Measurements from ENCODE around the gene CCNG1.

Gene CCNG1

GRCh38 chr5:163402007-163402406 lies 35.4 kb upstream of the CCNG1 start:
- no peak overlapping the region for H3K4me3 ChIP-seq (ENCODE audit: low read length, poor library complexity, severe bottlenecking)
- H3K9me3 ChIP-seq (ENCODE audit: insufficient read depth, low read depth, low read length): no peaks in the 10 kb centered on the region
- no peak for TF ChIP-seq CTCF (conservative IDR thresholded peaks at IDR 0.05; ENCODE audit: low read length)
- TF ChIP-seq EZH2phosphoT487 (IDR thresholded peaks at IDR 0.05; ENCODE audit: borderline replicate concordance): no peak
- no peak overlapping the region for H2AFZ ChIP-seq (ENCODE audit: low read length)
- no peaks in the 10 kb centered on the region for H3K27me3 ChIP-seq (ENCODE audit: insufficient read depth, low read length, poor library complexity, severe bottlenecking)
- H3K4me1 ChIP-seq (ENCODE audit: insufficient read depth, low read length, poor library complexity, severe bottlenecking): no peaks in the 10 kb centered on the region
- no peak overlapping the region for H3K4me2 ChIP-seq (ENCODE audit: low read depth, low read length, poor library complexity, severe bottlenecking)
- no peaks in the 10 kb centered on the region for H3K9me2 ChIP-seq (replicated peaks; ENCODE audit: low read depth, low read length)
- H3K79me2 ChIP-seq (ENCODE audit: insufficient read depth, low read length): no peaks in the 10 kb centered on the region
- no peaks in the 10 kb centered on the region for H3K36me3 ChIP-seq (ENCODE audit: insufficient read depth, low read length)
- H3K9ac ChIP-seq (ENCODE audit: low read depth, low read length, poor library complexity, severe bottlenecking): no peak overlapping the region
- H4K20me1 ChIP-seq (ENCODE audit: insufficient read depth, low read length, poor library complexity, severe bottlenecking): no peaks in the 10 kb centered on the region
- no peaks in the 10 kb centered on the region for H3F3A ChIP-seq (ENCODE audit: low read depth)

- no peaks in the 10 kb centered on the region for H3K4me1 ChIP-seq (ENCODE audit: insufficient read depth, low read length, poor library complexity, severe bottlenecking)
- H3K9ac ChIP-seq (ENCODE audit: low read depth, low read length, poor library complexity, severe bottlenecking): no peak overlapping the region
- H4K20me1 ChIP-seq (ENCODE audit: insufficient read depth, low read length, poor library complexity, severe bottlenecking): no peaks in the 10 kb centered on the region
- no peaks in the 10 kb centered on the region for H3K9me2 ChIP-seq (replicated peaks; ENCODE audit: low read depth, low read length)
- no peaks in the 10 kb centered on the region for H3K79me2 ChIP-seq (ENCODE audit: insufficient read depth, low read length)
- TF ChIP-seq EZH2phosphoT487 (IDR thresholded peaks at IDR 0.05; ENCODE audit: borderline replicate concordance): no peak
- TF ChIP-seq CTCF (conservative IDR thresholded peaks at IDR 0.05; ENCODE audit: low read length): no peak
- no peaks in the 10 kb centered on the region for H3K9me3 ChIP-seq (ENCODE audit: insufficient read depth, low read depth, low read length)
- H3K4me2 ChIP-seq (ENCODE audit: low read depth, low read length, poor library complexity, severe bottlenecking): no peak overlapping the region
- no peaks in the 10 kb centered on the region for H3F3A ChIP-seq (ENCODE audit: low read depth)
- H3K4me3 ChIP-seq (ENCODE audit: low read length, poor library complexity, severe bottlenecking): no peak overlapping the region
- H3K27me3 ChIP-seq (ENCODE audit: insufficient read depth, low read length, poor library complexity, severe bottlenecking): no peaks in the 10 kb centered on the region
- no peak overlapping the region for H2AFZ ChIP-seq (ENCODE audit: low read length)
- H3K36me3 ChIP-seq (ENCODE audit: insufficient read depth, low read length): no peaks in the 10 kb centered on the region
Measured at GRCh38 chr5:163404364-163405173, 32.8 kb upstream of the CCNG1 start.

- Histone ChIP-seq H3K9me2 (replicated peaks; ENCODE audit: low read depth, low read length) (no peaks in the 10 kb centered on the region), H4K20me1 (ENCODE audit: insufficient read depth, low read length, poor library complexity, severe bottlenecking) (no peaks in the 10 kb centered on the region), H3K9ac (ENCODE audit: low read depth, low read length, poor library complexity, severe bottlenecking) (no peak overlapping the region), H3K9me3 (ENCODE audit: insufficient read depth, low read depth, low read length) (no peaks in the 10 kb centered on the region), H3K4me1 (ENCODE audit: insufficient read depth, low read length, poor library complexity, severe bottlenecking) (no peaks in the 10 kb centered on the region), H3K4me2 (ENCODE audit: low read depth, low read length, poor library complexity, severe bottlenecking) (no peak overlapping the region), H3K27me3 (ENCODE audit: insufficient read depth, low read length, poor library complexity, severe bottlenecking) (no peaks in the 10 kb centered on the region), H3K79me2 (ENCODE audit: insufficient read depth, low read length) (no peaks in the 10 kb centered on the region), H2AFZ (ENCODE audit: low read length) (no peak overlapping the region), H3K36me3 (ENCODE audit: insufficient read depth, low read length) (no peaks in the 10 kb centered on the region), H3K4me3 (ENCODE audit: low read length, poor library complexity, severe bottlenecking) (no peak overlapping the region), H3F3A (ENCODE audit: low read depth) (no peaks in the 10 kb centered on the region)
- TF ChIP-seq CTCF (conservative IDR thresholded peaks at IDR 0.05; ENCODE audit: low read length) (no peak), EZH2phosphoT487 (IDR thresholded peaks at IDR 0.05; ENCODE audit: borderline replicate concordance) (no peak)
Measured at GRCh38 chr5:163407034-163407655, 30.2 kb upstream of the CCNG1 start.

Data from Loucy (cell line).